ENCODE data around the gene ULK1. TPM values are rescaled to one million over a fixed set of nuclear protein-coding genes. Genes with fewer than 3 reads are reported as not detected.

ULK1 gene
- total RNA-seq, 4 donors from 2014 or later = 27.9 to 81.2 (median 48.6) TPM

- DNase-seq (no peak), ATAC-seq (no peak)
- no peak for TF ChIP-seq CTCF (IDR thresholded peaks at IDR 0.05 in 4 of 5, conservative IDR thresholded peaks at IDR 0.05 in 1 of 5)
- TF ChIP-seq POLR2A (IDR thresholded peaks at IDR 0.05) = no peak
- Histone ChIP-seq H3K36me3 (peaks cover 0 to 66% of the 10 kb centered on the region in 2 donors), H3K4me1 (peaks cover 3 to 19% of the 10 kb centered on the region in 2 donors), H3K27ac (no peak overlapping the region), H3K27me3 (no peaks in the 10 kb centered on the region), H3K9me3 (no peaks in the 10 kb centered on the region), H3K4me3 (no peak overlapping the region)
- in situ Hi-C loops (cut with MboI; ENCODE audit: low sequenced_read_pairs in 4 of 4) (no loop called here), intact Hi-C loops (cut with DNase I; ENCODE audit: low total_unique reads) (no loop called here)
Observed at GRCh38 chr12:131909081-131909751, 14.8 kb downstream of the ULK1 start.

GRCh38 chr12:131909752-131910219 is 15.4 kb downstream of the ULK1 start:
- no peak overlapping the region for H3K4me3 ChIP-seq
- no peaks in the 10 kb centered on the region for H3K9me3 ChIP-seq
- in situ Hi-C loops (cut with MboI; ENCODE audit: low sequenced_read_pairs in 4 of 4) = no loop called here
- peaks cover 0 to 72% of the 10 kb centered on the region in 2 donors for H3K36me3 ChIP-seq
- TF ChIP-seq CTCF (IDR thresholded peaks at IDR 0.05 in 4 of 5, conservative IDR thresholded peaks at IDR 0.05 in 1 of 5) = no peak
- no peak for TF ChIP-seq POLR2A (IDR thresholded peaks at IDR 0.05)
- DNase-seq = no peak
- no peak overlapping the region for H3K27ac ChIP-seq
- no peaks in the 10 kb centered on the region for H3K27me3 ChIP-seq
- ATAC-seq = no peak
- intact Hi-C loops (cut with DNase I; ENCODE audit: low total_unique reads) = no loop called here
- H3K4me1 ChIP-seq = peaks cover 0 to 13% of the 10 kb centered on the region in 2 donors

- DNase-seq = no peak
Observed at GRCh38 chr12:131910302-131911027, 16.0 kb downstream of the ULK1 start.

GRCh38 chr12:131911028-131911650 is 16.7 kb downstream of the ULK1 start:
- Histone ChIP-seq H3K27me3 (no peaks in the 10 kb centered on the region), H3K4me1 (peaks cover 0 to 6% of the 10 kb centered on the region in 2 donors), H3K27ac (no peak overlapping the region), H3K36me3 (peaks cover 2 to 85% of the 10 kb centered on the region in 2 donors), H3K4me3 (no peak overlapping the region), H3K9me3 (no peaks in the 10 kb centered on the region)
- ATAC-seq (no peak), DNase-seq (no peak)
- in situ Hi-C loops (cut with MboI; ENCODE audit: low sequenced_read_pairs in 4 of 4) (no loop called here), intact Hi-C loops (cut with DNase I; ENCODE audit: low total_unique reads) (no loop called here)
- TF ChIP-seq CTCF (IDR thresholded peaks at IDR 0.05 in 4 of 5, conservative IDR thresholded peaks at IDR 0.05 in 1 of 5) (no peak), POLR2A (IDR thresholded peaks at IDR 0.05) (no peak)

More at GRCh38 chr12:131910302-131911027, 16.0 kb downstream of the ULK1 start:
- no peak for ATAC-seq
- in situ Hi-C loops (cut with MboI; ENCODE audit: low sequenced_read_pairs in 4 of 4) (no loop called here), intact Hi-C loops (cut with DNase I; ENCODE audit: low total_unique reads) (no loop called here)
- Histone ChIP-seq H3K4me1 (peaks cover 0 to 7% of the 10 kb centered on the region in 2 donors), H3K27me3 (no peaks in the 10 kb centered on the region), H3K36me3 (peaks cover 2 to 79% of the 10 kb centered on the region in 2 donors), H3K27ac (no peak overlapping the region), H3K4me3 (no peak overlapping the region), H3K9me3 (no peaks in the 10 kb centered on the region)
- TF ChIP-seq CTCF (IDR thresholded peaks at IDR 0.05 in 4 of 5, conservative IDR thresholded peaks at IDR 0.05 in 1 of 5) (no peak), POLR2A (IDR thresholded peaks at IDR 0.05) (no peak)
